K562 (cell line): Measurements from ENCODE around the gene PPIP5K2.

Experiments
- OTX1 ChIP-seq: fragments of 450-650 bp; formaldehyde crosslinking; IDR thresholded peaks from 2 replicates; pipeline ENCODE4 v1.4.0; 2022; ENCODE audit warnings: mild to moderate bottlenecking
- ZNF134 ChIP-seq: fragments of 250-450 bp; sonication (Bioruptor Pico); conservative IDR thresholded peaks from 2 replicates; pipeline ENCODE4 v1.4.0; 2020
- TF ChIP-seq, protein P1 (sequence below): sonication (generic); formaldehyde crosslinking; IDR thresholded peaks from 2 replicates; pipeline ENCODE4 v1.5.0; 2020; ENCODE audit warnings: missing genetic modification reagents

DNA sequence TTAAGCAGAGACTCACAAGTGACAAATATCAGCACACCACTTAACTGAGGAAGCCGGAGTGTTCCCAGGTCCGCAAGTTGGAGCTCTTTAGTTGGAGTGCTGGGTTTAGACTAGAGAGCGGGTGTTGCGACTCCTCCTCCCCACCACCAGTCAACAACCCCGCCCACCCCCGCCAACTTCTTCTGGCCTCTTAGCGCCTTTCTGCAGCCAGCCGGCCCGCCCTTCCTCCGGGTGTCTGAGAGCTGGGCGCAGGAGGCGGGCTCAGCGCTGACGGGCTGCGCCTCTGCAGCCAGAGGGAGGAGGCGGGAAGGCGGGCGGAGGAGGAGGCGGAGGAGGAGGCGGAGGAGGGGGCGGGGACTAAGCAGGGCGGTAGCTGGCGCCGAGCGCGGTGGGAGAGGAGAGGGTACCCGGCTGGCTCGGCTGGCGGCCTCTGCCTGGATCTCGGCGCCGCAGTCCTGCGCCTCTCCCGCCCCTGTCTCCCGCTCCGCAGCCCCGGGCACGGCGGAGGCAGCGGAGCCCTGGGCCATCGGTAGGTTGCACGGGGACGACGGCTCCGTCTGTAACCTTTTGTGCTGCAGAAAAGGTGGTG, 138.4 kb downstream of the PPIP5K2 start, which contains the start of gene MACIR:
- TF ChIP-seq ZNF134 = no peak
- TF ChIP-seq, protein P1, sequence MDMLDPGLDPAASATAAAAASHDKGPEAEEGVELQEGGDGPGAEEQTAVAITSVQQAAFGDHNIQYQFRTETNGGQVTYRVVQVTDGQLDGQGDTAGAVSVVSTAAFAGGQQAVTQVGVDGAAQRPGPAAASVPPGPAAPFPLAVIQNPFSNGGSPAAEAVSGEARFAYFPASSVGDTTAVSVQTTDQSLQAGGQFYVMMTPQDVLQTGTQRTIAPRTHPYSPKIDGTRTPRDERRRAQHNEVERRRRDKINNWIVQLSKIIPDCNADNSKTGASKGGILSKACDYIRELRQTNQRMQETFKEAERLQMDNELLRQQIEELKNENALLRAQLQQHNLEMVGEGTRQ (CRISPR knock-in tag) = no peak
- TF ChIP-seq OTX1 (CRISPR knock-in tag) = no peak
